Hepatic stellate cell (primary cell): ENCODE data around the gene FGF18.
"Not testable (repeated sequence)": the region's sequence is repeated elsewhere in the genome, so short reads cannot be mapped to it uniquely, and the experiment has no call there.

Experiments used
- DNase-seq: peaks from one replicate; pipeline ENCODE4 v3.0.0; 2011; ENCODE audit warnings: low spot score

Gene FGF18

GRCh38 chr5:171418982-171419687 is at the start of gene FGF18:
TSS of gene FGF18 (plus strand) at chr5:171419647. CDS start at chr5:171420200, 553 bp downstream.
- peak; percentile 38 for DNase-seq

- no peak for DNase-seq
These were observed 49.5 kb upstream of the FGF18 start for GRCh38 chr5:171369898-171370297.

DNA sequence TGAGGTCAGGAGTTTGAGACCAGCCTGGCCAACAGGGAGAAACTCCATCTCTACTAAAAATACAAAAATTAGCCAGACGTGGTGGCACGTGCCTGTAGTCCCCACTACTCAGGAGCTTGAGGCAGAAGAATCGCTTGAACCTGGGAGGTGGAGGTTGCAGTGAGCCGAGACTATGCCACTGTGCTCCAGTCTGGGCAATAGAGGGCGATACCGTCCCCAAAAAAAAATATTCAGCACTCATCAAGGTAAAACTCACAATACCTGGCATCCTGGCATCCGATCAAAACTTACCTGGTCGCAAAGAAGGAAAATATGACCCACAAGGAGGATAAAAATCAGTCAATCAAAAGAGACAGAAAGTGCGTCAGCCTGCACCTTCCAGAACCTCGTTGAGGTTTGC is 48.6 kb upstream of the FGF18 start:
- not testable (repeated sequence) for DNase-seq

- DNase-seq: no peak
These were observed 48.1 kb upstream of the FGF18 start for GRCh38 chr5:171371326-171371725.

- DNase-seq: no peak
These were observed 39.5 kb upstream of the FGF18 start for GRCh38 chr5:171379961-171380360.

DNA sequence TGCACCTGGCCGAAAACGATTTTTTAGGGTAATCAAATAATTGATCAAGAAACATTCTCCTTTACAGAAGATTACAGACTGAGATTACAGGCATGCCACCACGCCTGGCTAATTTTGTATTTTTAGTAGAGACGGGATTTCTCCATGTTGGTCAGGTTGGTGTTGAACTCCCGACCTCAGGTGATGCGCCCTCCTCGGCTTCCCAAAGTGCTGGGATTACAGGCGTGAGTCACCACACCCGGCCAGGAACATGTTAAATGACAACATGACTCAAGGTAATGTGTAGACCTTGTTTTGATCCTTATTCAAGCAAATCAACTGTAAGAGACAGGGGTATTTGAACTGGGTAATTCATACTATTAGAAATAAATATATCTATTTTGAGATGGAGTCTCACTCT is 35.0 kb upstream of the FGF18 start:
- DNase-seq: not testable (repeated sequence)

DNA sequence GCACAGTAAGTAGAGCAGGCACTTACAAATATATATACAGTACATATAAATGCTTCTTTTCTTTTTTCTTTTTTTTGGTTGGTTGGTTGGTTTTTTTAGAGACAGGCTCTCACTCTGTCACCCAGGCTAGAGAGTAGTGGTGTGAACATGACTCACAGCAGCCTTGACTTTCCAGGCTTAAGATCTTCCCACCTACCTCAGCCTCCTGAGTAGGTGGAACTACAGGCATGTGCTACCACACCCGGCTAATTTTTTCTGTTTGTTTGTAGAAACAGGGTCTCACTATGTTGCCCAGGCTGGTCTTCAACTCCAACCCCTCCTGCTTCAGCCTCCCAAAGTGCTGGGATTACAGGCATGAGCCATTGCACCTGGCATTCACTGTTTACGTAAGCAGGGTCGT is 34.4 kb upstream of the FGF18 start:
- DNase-seq: not testable (repeated sequence)

DNA sequence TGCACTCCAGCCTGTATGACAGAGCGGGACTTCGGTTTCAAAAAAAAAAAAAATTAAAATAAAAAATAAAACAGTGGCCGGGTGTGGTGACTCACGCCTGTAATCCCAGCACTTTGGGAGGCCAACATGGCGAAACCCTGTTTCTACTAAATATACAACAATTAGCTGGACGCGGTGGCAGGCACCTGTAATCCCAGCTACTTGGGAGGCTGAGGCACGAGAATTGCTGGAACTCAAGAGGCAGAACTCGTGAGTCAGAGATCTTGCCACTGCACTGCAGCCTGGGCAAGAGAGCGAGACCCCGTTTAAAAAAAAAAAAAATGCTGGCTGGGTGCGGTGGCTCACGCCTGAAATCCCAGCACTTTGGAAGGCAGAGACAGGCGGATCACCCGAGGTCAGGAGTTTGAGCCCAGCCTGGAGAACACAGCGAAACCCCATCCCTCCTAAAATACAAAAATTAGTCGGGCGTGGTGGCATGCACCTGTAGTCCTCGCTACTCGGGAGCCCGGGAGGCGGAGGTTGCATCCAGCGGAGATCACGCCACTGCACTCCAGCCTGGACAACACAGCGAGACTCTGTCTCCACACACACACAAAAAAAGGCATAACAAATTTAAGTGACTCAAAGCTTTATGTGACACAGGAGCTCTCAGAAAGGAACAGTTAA is 33.3 kb upstream of the FGF18 start:
- DNase-seq: no peak

- peak; percentile 20 for DNase-seq
These were observed 32.5 kb upstream of the FGF18 start for GRCh38 chr5:171386861-171387344.

GRCh38 chr5:171387345-171387969 is 32.0 kb upstream of the FGF18 start, which contains the start of gene NPM1:
TSS of gene NPM1 (plus strand) at chr5:171387849. CDS start at chr5:171387949, 100 bp downstream.
- DNase-seq: peak; percentile 99

DNA sequence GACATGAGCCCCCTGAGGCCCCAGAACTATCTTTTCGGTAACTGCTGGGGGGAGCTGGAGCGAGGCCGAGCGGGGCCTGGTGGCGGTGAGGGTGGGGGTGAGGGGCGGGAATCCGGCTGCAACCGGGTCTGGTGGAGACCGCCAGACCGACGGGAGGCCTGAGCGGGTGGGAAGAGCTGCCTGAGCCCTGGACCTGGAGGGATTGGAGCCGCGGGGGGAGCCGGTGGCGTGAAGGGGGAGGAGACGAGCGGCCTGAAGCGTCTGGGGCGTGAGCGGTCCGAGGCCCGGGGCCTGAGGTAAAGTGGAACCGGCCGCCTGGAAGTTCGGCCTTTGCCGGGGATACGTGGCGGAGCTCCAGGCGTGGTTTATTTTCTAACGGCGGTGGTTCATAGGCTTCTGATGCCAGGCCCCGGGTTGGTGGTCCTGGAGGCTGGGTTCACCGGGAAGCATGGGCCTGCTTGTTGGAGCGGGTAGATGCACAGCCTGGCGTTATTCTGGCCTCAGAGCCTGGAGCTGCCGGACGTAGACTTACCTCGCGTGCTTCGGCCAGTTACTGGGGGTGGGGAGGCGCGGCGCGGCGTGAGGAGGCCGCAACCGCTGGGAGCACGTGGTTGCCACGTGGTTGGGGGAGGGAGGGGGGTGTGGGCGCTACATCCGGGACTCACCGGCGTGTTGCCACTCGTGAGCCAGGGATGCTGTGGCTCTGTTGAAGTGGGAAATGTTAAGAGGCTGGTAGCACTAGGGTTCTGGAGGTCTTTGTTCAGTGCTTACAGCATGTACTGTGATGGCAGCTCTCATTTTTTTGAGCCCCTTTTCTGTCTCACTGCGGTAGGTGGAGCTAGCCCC is 31.3 kb upstream of the FGF18 start:
- peak; percentile 70 for DNase-seq

DNA sequence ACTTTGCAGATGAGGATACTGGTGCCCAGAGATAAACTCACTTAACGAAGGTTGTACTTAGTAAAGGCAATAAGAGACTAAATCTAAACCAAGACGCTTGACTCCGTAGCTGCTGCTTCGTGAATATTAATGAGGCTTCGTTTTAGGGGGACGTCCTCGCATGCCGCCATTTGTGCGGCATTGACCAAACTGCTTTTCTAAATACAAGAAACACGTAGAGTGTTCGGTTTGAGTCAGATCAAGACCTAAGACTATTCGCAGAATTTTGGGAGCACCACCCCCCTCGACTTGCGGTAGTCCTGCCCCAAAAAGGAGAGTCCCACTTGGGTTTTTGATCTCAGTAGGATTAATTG is 30.7 kb upstream of the FGF18 start:
- no peak for DNase-seq

- DNase-seq: no peak
These were observed 28.4 kb upstream of the FGF18 start for GRCh38 chr5:171390883-171391677.

DNA sequence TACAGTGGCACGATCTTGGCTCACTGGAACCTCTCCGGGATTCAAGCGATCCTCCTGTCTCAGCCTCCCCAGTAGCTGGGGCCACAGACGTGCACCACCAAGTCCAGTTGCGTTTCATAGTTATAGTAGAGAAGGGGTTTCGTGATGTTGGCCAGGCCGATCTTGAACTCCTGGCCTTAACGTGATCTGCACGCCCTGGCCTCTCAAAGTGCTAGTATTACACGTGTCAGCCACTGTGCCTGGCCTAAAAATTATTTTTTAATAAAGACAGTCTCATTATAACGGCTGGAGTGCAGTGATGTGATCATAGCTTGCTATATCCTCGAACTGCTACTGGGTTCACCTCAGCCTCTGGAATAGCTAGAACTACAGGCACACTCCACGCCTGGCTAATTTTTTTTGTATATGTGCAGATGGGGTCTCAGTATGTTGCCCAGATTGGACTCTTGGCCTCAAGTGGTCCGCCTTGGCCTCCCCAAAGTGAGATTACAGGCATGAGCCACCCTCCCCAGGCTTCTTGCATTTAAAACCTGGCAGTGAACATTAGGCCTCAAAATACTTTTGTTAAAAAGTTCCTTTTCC is 27.4 kb upstream of the FGF18 start:
- DNase-seq: no peak

- no peak for DNase-seq
These were observed 26.8 kb upstream of the FGF18 start for GRCh38 chr5:171392585-171393159.

DNA sequence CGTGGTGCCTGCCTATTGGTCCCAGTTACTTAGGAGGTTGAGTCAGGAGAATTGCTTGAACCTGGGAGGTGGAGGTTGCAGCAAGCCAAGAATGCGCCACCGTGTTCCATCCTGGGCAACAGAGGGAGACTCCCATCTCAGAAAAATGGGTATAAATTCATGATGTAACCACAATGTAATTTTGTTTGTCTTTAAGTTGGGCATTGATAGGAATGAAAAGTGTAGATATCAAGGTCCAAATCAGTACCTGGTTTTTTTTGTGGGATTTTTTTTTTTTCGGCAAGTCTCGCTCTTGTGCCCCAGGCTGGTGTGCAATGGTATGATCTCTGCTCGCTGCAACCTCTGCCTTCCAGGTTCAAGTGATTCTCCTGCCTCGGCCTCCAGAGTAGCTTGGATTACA is 24.4 kb upstream of the FGF18 start:
- no peak for DNase-seq

- not testable (repeated sequence) for DNase-seq
These were observed 22.9 kb upstream of the FGF18 start for GRCh38 chr5:171396583-171396982.

DNA sequence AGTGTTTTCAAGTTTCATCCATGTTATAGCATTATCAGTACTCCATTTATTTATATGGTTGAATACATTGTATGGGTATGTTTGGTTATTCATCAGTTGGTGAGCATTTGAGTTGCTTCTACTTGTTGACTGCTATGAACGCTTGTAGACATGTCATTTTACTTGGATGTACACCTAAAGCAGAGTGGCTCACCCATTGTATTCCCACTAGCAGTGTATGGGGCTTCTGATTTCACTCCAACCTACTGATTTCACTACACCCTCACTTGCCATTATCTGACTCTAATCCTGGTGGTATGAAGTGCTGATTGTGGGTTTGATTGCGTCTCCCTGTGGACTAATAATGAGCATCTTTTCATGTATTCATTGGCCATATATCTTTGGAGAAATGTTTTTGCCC is 22.3 kb upstream of the FGF18 start:
- no peak for DNase-seq

GRCh38 chr5:171397599-171397998 is 21.8 kb upstream of the FGF18 start:
- DNase-seq: no peak

DNA sequence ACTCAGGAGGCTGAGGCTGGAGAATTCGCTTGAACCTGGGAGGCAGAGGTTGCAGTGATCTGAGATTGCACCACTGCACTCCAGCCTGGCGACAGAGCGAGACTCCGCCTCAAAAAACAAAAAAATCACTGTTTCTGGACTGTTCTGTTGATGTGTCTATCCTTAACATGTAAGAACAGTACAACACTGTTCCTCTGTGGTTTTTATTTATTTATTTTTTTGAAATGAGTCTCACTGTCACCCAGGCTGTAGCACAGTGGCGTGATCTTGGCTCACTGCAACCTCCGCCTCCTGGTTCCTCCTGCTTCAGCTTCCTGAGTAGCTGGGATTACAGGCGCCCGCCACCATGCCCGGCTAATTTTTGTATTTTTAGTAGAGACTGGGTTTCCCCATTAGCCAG is 20.8 kb upstream of the FGF18 start:
- DNase-seq: not testable (repeated sequence)

GRCh38 chr5:171400169-171400568 is 19.3 kb upstream of the FGF18 start:
- no peak for DNase-seq
